BLaER1 treated with 17β-estradiol and CSF1 and Interleukin-3, amounts not matched to agents 10 nM and 100 nM (cell line): ENCODE data around the gene C22orf15.

Source experiments
- H3K27ac ChIP-seq, 11 experiments: shearing (Covaris generic); formaldehyde crosslinking; 2 replicates each; pipeline ENCODE4 v1.8.1; 2022
- H3K27me3 ChIP-seq, 11 experiments: shearing (Covaris generic); formaldehyde crosslinking; 2 replicates each; pipeline ENCODE4 v1.8.1; 2022
- H3K36me3 ChIP-seq, 11 experiments: shearing (Covaris generic); formaldehyde crosslinking; 2 replicates each; pipeline ENCODE4 v1.8.1; 2022
- H3K4me1 ChIP-seq, 10 experiments: shearing (Covaris generic); formaldehyde crosslinking; 2 replicates each; pipeline ENCODE4 v1.8.1; 2022
- H3K4me2 ChIP-seq, 11 experiments: shearing (Covaris generic); formaldehyde crosslinking; 2 replicates each; pipeline ENCODE4 v1.8.1; 2022
- H3K4me3 ChIP-seq, 10 experiments: shearing (Covaris generic); formaldehyde crosslinking; 2 replicates each; pipeline ENCODE4 v1.8.1; 2022
- H3K9ac ChIP-seq, 11 experiments: shearing (Covaris generic); formaldehyde crosslinking; 2 replicates each; pipeline ENCODE4 v1.8.1; 2022
- H3K9me3 ChIP-seq, 11 experiments: shearing (Covaris generic); formaldehyde crosslinking; replicated peaks in 1 of 11; 2 replicates each; pipeline ENCODE4 v1.8.1; 2022
- H4K20me1 ChIP-seq, 11 experiments: shearing (Covaris generic); formaldehyde crosslinking; 2 replicates each; pipeline ENCODE4 v1.8.1; 2022
- Cebpa-rat ChIP-seq, 11 experiments: shearing (Covaris generic); IDR thresholded peaks; 2 replicates each; pipeline ENCODE4 v1.8.1; 2022

Gene C22orf15

DNA sequence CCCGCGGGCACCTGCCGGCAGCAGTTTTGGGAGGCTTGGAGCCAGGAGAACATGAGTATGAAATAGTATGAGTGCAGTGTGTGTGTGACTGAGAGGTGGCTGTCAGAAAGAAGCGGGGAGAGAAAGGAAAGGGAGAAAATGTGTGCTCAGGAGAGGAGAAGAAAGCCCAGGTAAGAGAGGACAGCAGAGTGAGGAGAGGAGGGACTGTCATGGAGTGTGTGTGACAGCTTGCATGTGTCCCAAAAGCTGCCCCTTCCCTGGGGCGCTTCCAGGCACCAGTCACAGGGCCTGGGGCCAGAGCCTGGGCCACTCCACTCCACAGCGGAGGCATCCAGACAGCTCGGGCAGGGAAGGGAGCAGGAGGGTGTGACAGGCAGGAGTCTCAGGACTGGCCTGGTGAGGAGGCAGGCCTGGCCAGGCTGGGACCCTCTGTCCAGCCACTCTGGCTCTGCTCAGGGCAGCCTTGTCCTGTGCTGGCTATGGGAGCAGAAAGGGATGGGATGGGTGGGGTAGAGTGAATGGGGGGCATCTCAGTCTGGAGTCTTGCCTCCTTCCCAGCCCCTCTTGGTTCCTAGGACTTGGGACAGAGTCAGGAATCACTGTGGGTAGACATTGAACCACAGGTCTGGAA, 10.8 kb downstream of the C22orf15 start:
- TF ChIP-seq Cebpa-rat (IDR thresholded peaks at IDR 0.05), result no peak
- H3K36me3 ChIP-seq, result peaks cover 0 to 7% (median 0%) of the 10 kb centered on the region in 11 experiments; a peak in 1 of 22 replicates
- peak overlapping the region in 8 of 10 experiments; percentile 67 to 77 (median 69); a peak in 15 of 20 replicates for H3K4me3 ChIP-seq
- peaks cover 22 to 97% (median 92%) of the 10 kb centered on the region in 10 experiments for H3K4me1 ChIP-seq
- no peaks in the 10 kb centered on the region for H3K27me3 ChIP-seq
- peak overlapping the region; percentile 65 to 88 (median 85); a peak in 19 of 22 replicates for H3K9ac ChIP-seq
- peaks cover 0 to 7% (median 0%) of the 10 kb centered on the region in 11 experiments; a peak in 3 of 22 replicates for H4K20me1 ChIP-seq
- H3K4me2 ChIP-seq, result peak overlapping the region; percentile 91 to 99 (median 96)
- H3K27ac ChIP-seq, result peak overlapping the region in 7 of 11 experiments; percentile 77 to 93 (median 82); a peak in 11 of 22 replicates
- no peaks in the 10 kb centered on the region for H3K9me3 ChIP-seq

DNA sequence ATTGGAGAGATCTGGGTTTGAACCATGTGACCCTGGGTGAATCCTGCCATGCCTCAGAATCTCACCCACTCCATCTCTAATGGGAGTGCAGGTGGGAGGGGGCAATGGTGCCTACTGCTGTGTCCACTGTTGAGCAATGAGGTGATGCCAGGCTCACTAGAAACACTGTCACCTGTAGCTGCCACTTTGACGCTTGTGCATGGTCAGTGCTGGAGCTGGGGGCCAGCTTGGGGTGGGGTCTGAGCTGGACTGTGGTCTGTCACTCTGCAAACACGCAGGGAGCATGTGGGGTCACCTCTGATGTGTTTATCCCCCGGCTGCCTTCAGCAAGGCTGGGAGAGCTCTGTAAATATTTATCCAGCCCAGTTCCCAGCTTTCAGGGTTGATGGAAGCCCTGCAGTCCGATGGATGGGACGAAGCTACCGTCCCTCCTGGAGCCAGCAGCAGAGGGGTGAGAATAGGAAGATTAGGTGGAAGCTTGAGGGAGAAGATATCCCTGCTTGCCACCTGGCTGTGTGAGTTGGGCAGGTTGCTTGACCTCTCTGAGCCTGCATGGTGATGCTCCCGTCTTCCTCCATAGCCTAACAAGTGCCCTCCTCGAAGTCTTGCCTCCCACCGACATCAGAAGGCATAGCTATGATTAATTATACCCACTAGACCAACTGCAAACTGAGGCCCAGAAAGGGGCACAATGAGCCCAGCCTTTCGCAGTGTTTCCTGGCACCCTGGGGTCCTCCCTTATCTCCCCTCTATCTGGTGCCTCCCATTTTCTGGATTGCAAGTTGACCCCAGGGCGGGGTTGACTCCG, 11.5 kb downstream of the C22orf15 start:
- TF ChIP-seq Cebpa-rat (IDR thresholded peaks at IDR 0.05), result no peak
- peak overlapping the region in 8 of 11 experiments; percentile 93 to 99 (median 97); a peak in 16 of 22 replicates for H3K4me2 ChIP-seq
- H3K9ac ChIP-seq, result peak overlapping the region in 4 of 11 experiments; percentile 44 to 88 (median 86); a peak in 6 of 22 replicates
- H3K9me3 ChIP-seq, result no peaks in the 10 kb centered on the region
- H3K27me3 ChIP-seq, result no peaks in the 10 kb centered on the region
- peaks cover 15 to 91% (median 85%) of the 10 kb centered on the region in 10 experiments for H3K4me1 ChIP-seq
- H3K36me3 ChIP-seq, result peaks cover 0 to 14% (median 4%) of the 10 kb centered on the region in 11 experiments; a peak in 7 of 22 replicates
- H4K20me1 ChIP-seq, result peaks cover 0 to 7% (median 0%) of the 10 kb centered on the region in 11 experiments; a peak in 3 of 22 replicates
- peak overlapping the region in 3 of 11 experiments; percentile 3 to 68 (median 63); a peak in 4 of 22 replicates for H3K27ac ChIP-seq
- H3K4me3 ChIP-seq, result 0 out of 20 replicates have a peak overlapping the region, but pooled peaks of 1 of the 10 experiments have one; percentile 67

DNA sequence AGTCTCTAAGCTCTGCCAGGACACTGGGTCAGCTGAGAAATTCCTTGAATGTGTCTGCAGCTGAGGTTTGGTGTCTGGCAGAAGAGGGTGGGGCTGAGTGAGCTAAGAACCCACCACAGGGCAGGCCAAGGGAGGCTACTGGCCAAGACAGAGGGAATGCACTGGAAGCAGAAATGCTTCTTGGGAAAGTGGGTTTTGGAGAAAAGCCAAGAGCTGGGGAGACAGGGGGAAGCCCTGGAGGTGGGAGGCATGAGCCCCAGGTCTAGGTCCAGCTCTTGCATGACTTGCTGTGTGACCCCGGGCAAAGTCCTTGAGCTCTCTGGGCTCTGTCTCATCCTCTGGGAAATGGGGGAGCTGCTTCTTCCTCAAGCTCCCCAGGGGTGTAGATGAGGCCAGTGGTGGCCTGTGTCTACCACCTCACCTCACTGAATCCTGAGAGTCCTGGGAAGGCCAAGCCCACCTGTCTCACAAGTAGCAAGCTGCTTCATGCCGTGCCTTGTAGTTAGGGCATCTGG, 12.2 kb downstream of the C22orf15 start:
- peak overlapping the region in 5 of 11 experiments; percentile 16 to 70 (median 63); a peak in 9 of 22 replicates for H3K27ac ChIP-seq
- peaks cover 10 to 84% (median 78%) of the 10 kb centered on the region in 10 experiments; a peak in 18 of 20 replicates for H3K4me1 ChIP-seq
- no peaks in the 10 kb centered on the region for H3K9me3 ChIP-seq
- H3K27me3 ChIP-seq, result no peaks in the 10 kb centered on the region
- H4K20me1 ChIP-seq, result peaks cover 0 to 7% (median 0%) of the 10 kb centered on the region in 11 experiments; a peak in 3 of 22 replicates
- H3K36me3 ChIP-seq, result peaks cover 0 to 20% (median 10%) of the 10 kb centered on the region in 11 experiments; a peak in 10 of 22 replicates
- H3K4me2 ChIP-seq, result peak overlapping the region in 8 of 11 experiments; percentile 93 to 99 (median 97); a peak in 15 of 22 replicates
- no peak for TF ChIP-seq Cebpa-rat (IDR thresholded peaks at IDR 0.05)
- no peak overlapping the region for H3K4me3 ChIP-seq
- H3K9ac ChIP-seq, result peak overlapping the region in 1 of 11 experiments; percentile 46; a peak in 2 of 22 replicates

DNA sequence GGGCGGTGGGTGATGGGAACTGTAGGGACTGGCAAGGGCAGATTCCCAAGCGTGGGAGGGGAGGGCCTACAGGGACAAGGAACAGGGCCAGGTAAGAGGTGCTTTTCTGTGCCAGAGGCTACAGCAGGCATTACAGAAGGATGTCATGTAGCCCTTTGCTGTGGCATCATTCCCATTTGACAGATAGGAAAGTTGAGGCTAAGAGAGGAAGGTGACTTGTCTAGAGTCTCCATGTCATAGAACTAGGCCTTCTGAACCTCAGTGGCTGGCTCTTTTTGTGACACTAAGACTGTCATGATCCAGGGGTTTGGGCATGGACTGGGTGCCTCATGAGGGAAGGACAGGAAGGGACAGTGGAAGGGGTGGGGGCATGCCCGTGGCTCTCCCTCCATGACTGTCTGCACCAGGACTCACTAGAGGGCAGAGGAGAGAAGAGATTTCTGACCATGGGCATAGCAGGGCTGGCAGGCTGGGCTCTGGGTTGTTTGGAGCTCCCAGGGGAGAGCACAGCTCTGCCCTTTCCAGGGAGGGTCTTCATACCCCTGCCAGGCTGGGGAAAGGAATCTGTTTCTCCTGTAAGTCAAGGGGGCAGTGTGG, 13.1 kb downstream of the C22orf15 start:
- peak overlapping the region in 4 of 11 experiments; percentile 46 to 65 (median 55); a peak in 7 of 22 replicates for H3K9ac ChIP-seq
- no peak for TF ChIP-seq Cebpa-rat (IDR thresholded peaks at IDR 0.05)
- H3K4me2 ChIP-seq, result peak overlapping the region in 9 of 11 experiments; percentile 33 to 99 (median 97); a peak in 17 of 22 replicates
- peaks cover 10 to 78% (median 71%) of the 10 kb centered on the region in 10 experiments; a peak in 18 of 20 replicates for H3K4me1 ChIP-seq
- H3K27ac ChIP-seq, result peak overlapping the region in 6 of 11 experiments; percentile 0 to 70 (median 60); a peak in 9 of 22 replicates
- H3K36me3 ChIP-seq, result peaks cover 0 to 29% (median 18%) of the 10 kb centered on the region in 11 experiments; a peak in 10 of 22 replicates
- no peak overlapping the region; a peak in 1 of 20 replicates for H3K4me3 ChIP-seq
- no peaks in the 10 kb centered on the region for H3K27me3 ChIP-seq
- peaks cover 0 to 7% (median 0%) of the 10 kb centered on the region in 11 experiments; a peak in 3 of 22 replicates for H4K20me1 ChIP-seq
- H3K9me3 ChIP-seq, result no peaks in the 10 kb centered on the region

DNA sequence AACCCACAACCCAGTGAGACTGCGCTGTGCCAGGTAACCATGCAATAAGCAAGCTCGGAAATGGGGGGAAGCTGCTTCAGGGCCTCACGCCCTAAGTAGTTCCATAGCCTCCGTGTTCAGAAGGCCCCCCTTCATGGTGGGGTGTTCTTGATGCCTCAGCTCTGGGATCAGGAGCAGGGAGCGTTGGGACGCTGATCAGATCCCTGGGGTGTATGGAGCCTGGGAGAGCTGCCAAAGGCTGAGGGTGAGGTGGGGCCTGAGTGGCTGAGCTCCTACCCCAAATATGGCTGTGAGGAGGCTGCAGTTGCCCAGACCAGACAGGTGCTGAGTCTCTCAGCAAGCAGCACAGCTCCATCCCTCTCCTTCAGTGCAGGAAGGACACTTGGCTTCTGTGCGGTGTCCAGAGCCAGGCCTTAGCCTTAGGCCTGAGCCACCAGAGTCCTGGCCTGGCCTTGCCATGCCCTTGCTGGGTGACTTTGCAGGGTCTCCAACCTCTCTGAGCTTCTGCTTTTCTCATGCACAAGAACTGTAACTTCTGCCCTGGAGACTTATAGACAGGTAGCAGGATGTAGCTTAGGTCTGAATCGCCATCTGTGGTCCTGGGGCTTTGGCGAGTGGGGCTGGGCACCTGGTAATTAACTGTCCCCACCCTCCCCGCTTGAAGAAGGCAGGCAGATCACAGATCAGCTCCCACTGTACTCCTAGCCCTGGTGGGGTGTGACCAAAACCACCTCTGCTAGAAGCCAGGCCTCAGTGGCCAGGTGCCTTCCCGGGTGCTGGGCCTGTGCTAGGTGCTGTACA, 15.2 kb downstream of the C22orf15 start:
- Histone ChIP-seq H3K9me3 (no peaks in the 10 kb centered on the region), H3K4me2 (peak overlapping the region in 7 of 11 experiments; percentile 7 to 59 (median 32); a peak in 5 of 22 replicates), H3K4me3 (no peak overlapping the region), H3K27ac (peak overlapping the region in 6 of 11 experiments; percentile 15 to 70 (median 30); a peak in 7 of 22 replicates), H3K4me1 (peaks cover 3 to 79% (median 73%) of the 10 kb centered on the region in 10 experiments; a peak in 19 of 20 replicates), H3K36me3 (peaks cover 0 to 48% (median 18%) of the 10 kb centered on the region in 11 experiments; a peak in 10 of 22 replicates), H3K27me3 (no peaks in the 10 kb centered on the region), H4K20me1 (peaks cover 0 to 7% (median 0%) of the 10 kb centered on the region in 11 experiments; a peak in 3 of 22 replicates), H3K9ac (peak overlapping the region in 4 of 11 experiments; percentile 7 to 38 (median 18); a peak in 5 of 22 replicates)
- TF ChIP-seq Cebpa-rat (IDR thresholded peaks at IDR 0.05), result no peak

DNA sequence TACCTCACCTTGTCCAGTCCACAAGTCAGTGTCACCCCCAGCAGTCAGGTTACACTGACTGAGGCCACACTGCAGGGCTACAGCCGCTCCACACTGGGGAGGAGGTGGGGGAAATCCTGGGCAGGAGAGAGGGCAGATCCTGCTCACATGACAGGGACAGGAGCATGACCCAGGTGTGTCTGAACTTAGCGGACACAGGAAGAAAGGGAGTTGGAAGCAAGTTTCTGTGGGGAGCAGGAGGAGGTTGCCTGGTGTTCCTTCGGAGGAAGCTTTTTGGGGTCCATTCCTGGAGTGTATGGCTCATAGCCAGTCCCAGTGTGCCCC, 15.7 kb downstream of the C22orf15 start:
- peak overlapping the region in 1 of 11 experiments; percentile 38; a peak in 3 of 22 replicates for H3K9ac ChIP-seq
- H3K36me3 ChIP-seq, result peaks cover 0 to 54% (median 18%) of the 10 kb centered on the region in 11 experiments; a peak in 10 of 22 replicates
- H3K27ac ChIP-seq, result peak overlapping the region in 4 of 11 experiments; percentile 10 to 70 (median 30); a peak in 3 of 22 replicates
- peaks cover 0 to 7% (median 0%) of the 10 kb centered on the region in 11 experiments; a peak in 3 of 22 replicates for H4K20me1 ChIP-seq
- H3K4me3 ChIP-seq, result no peak overlapping the region
- H3K4me2 ChIP-seq, result no peak overlapping the region
- H3K4me1 ChIP-seq, result peaks cover 5 to 79% (median 73%) of the 10 kb centered on the region in 10 experiments
- H3K9me3 ChIP-seq, result no peaks in the 10 kb centered on the region
- no peak for TF ChIP-seq Cebpa-rat (IDR thresholded peaks at IDR 0.05)
- no peaks in the 10 kb centered on the region for H3K27me3 ChIP-seq

DNA sequence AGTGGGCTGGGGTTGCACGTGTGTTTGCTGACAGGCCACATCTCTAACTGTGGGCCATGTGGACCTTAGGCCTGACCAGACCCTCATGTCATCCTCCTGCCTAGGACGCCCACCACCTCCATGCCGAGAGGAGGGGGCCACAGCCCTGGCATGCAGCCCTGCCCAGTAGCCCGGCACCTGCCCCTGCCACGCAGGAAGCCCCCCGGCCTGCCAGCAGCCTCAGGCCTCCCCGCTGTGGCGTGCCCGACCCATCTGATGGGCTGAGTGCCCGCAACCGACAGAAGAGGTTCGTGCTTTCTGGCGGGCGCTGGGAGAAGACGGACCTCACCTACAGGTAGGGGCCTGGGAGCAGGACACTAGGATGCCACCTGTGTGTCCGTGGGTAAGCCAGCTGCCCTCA, 16.3 kb downstream of the C22orf15 start:
- H3K9ac ChIP-seq, result no peak overlapping the region; a peak in 1 of 22 replicates
- H3K4me3 ChIP-seq, result no peak overlapping the region
- 0 out of 22 replicates have a peak overlapping the region, but pooled peaks of 2 of the 11 experiments have one; percentile 10 to 70 for H3K27ac ChIP-seq
- H3K4me2 ChIP-seq, result no peak overlapping the region
- H3K36me3 ChIP-seq, result peaks cover 0 to 56% (median 18%) of the 10 kb centered on the region in 11 experiments; a peak in 10 of 22 replicates
- no peaks in the 10 kb centered on the region for H3K9me3 ChIP-seq
- H4K20me1 ChIP-seq, result peaks cover 0 to 7% (median 0%) of the 10 kb centered on the region in 11 experiments; a peak in 3 of 22 replicates
- no peak for TF ChIP-seq Cebpa-rat (IDR thresholded peaks at IDR 0.05)
- H3K4me1 ChIP-seq, result peaks cover 10 to 79% (median 73%) of the 10 kb centered on the region in 10 experiments
- no peaks in the 10 kb centered on the region for H3K27me3 ChIP-seq
